ENCODE data around the gene NRM. TPM values are rescaled to one million over a fixed set of nuclear protein-coding genes. Genes with fewer than 3 reads are reported as not detected.

The NRM gene
- total and polyA plus RNA-seq, 2 of the 13 experiments (the other 11 are each of a cell fraction or from before 2014, with no cell fraction given), result 12.5 to 16.0 TPM

DNA sequence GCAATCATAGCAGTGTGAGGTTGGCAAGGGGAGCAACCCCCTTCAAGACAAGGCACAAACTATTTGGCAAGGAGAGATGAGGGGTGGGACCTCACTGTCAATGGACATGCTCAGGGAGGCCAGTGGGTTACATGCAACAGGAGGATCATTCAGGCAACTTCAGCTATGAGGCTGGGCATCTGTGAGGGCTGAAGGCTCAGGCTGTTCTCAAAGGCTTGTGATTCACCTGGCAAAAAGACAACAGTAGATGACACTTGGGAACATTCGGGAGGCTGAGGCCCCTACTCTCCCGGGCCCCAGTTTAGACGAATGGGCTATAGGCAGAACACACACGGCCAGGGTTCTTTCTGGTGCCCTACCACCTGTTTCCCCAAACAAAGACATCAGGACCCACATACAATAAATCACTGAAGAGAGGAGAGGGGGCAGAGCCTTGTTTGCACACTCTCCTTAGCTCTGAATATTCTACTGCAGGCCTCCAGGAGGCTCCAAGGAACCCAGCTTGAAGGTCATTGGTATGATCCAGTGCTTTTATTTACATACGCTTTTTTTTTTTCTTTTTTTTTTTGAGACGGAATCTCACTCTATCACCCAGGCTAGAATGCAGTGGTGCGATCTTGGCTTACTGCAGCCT, 37.3 kb upstream of the NRM start:
- ATAC-seq, result no peak; the same call in 2 of the 3 replicates
- Histone ChIP-seq H3K36me3 (replicated peaks in 1 of 2; ENCODE audit: control insufficient read depth in 1 of 2, insufficient read depth in 2 of 2, low read length in 2 of 2) (peaks cover 25 to 62% of the 10 kb centered on the region in 2 experiments), H4K20me1 (ENCODE audit: insufficient read depth, low read length) (peaks cover 28% of the 10 kb centered on the region), H3K4me1 (ENCODE audit: insufficient read depth, low read length) (peaks cover 50% of the 10 kb centered on the region), H3K4me2 (ENCODE audit: low read depth, low read length) (no peak overlapping the region), H3K9me3 (ENCODE audit: low read length) (no peaks in the 10 kb centered on the region), H3K4me3 (replicated peaks in 1 of 3; ENCODE audit: insufficient read depth in 1 of 3, low read depth in 2 of 3, low read length in 3 of 3) (no peak overlapping the region), H3K27me3 (ENCODE audit: control insufficient read depth in 1 of 2, insufficient read depth in 2 of 2, low read length in 2 of 2) (no peaks in the 10 kb centered on the region), H3K27ac (ENCODE audit: extremely low read length, insufficient read depth, low read length) (no peak overlapping the region), H3K79me2 (ENCODE audit: insufficient read depth, low read length) (peaks cover 10% of the 10 kb centered on the region), H3K9ac (ENCODE audit: insufficient read depth, low read depth, low read length) (no peak overlapping the region), H2AFZ (ENCODE audit: low read length) (no peak overlapping the region)
- no TSS peak for BruUV-seq (replicated peaks)
- ChIA-PET POLR2A (interaction anchor here (0.6 to 3.5 kb wide), 11 partner anchors 11 to 154 kb away, joined by 3 to 31 read pairs (median 3); partner anchors contain the start of genes FLOT1, IER3, MDC1 and NRM), CTCF (ENCODE audit: low intra/inter-chr PET ratio, low total read pairs) (no interaction called here)
- intact Hi-C loops (cut with micrococcal nuclease; ENCODE audit: unreplicated experiment) (no loop called here), in situ Hi-C loops (cut with HindIII; ENCODE audit: extremely low pct_ligation_motif_present, low pct_unique_long_range_greater_than_20kb) (loop anchor here (10.0 kb wide), 1 partner anchor 243 kb away; the partner anchor contains the start of gene HLA-E)
- WGBS (ENCODE audit: low lambda C conversion rate), result 85% methylated on average over 7 of the region's 7 CpGs
- no peak for FAIRE-seq
- no peak for TF ChIP-seq ZNF263 (CRISPR knock-in tag; IDR thresholded peaks at IDR 0.05)
- TF ChIP-seq HOMEZ (CRISPR knock-in tag; IDR thresholded peaks at IDR 0.05; ENCODE audit: low read depth), result no peak
- no peak for DNase-seq (ENCODE audit: low spot score)

GRCh38 chr6:30726506-30727413, 36.0 kb upstream of the NRM start:
- FAIRE-seq, result no peak
- Histone ChIP-seq H3K27ac (ENCODE audit: extremely low read length, insufficient read depth, low read length) (no peak overlapping the region), H2AFZ (ENCODE audit: low read length) (no peak overlapping the region), H3K4me2 (ENCODE audit: low read depth, low read length) (no peak overlapping the region), H3K79me2 (ENCODE audit: insufficient read depth, low read length) (peaks cover 23% of the 10 kb centered on the region), H3K4me3 (replicated peaks in 1 of 3; ENCODE audit: insufficient read depth in 1 of 3, low read depth in 2 of 3, low read length in 3 of 3) (no peak overlapping the region), H4K20me1 (ENCODE audit: insufficient read depth, low read length) (peaks cover 40% of the 10 kb centered on the region), H3K4me1 (ENCODE audit: insufficient read depth, low read length) (peaks cover 62% of the 10 kb centered on the region), H3K36me3 (replicated peaks in 1 of 2; ENCODE audit: control insufficient read depth in 1 of 2, insufficient read depth in 2 of 2, low read length in 2 of 2) (peaks cover 27 to 64% of the 10 kb centered on the region in 2 experiments), H3K27me3 (ENCODE audit: control insufficient read depth in 1 of 2, insufficient read depth in 2 of 2, low read length in 2 of 2) (no peaks in the 10 kb centered on the region), H3K9ac (ENCODE audit: insufficient read depth, low read depth, low read length) (no peak overlapping the region), H3K9me3 (ENCODE audit: low read length) (no peaks in the 10 kb centered on the region)
- in situ Hi-C loops (cut with HindIII; ENCODE audit: extremely low pct_ligation_motif_present, low pct_unique_long_range_greater_than_20kb), result loop anchor here (10.0 kb wide), 1 partner anchor 242 kb away; the partner anchor contains the start of gene HLA-E
- WGBS (ENCODE audit: low lambda C conversion rate), result 97% methylated on average over 11 of the region's 11 CpGs
- no TSS peak for BruUV-seq (replicated peaks)
- POLR2A ChIA-PET, result interaction anchor here (0.5 to 3.5 kb wide), 9 partner anchors 9 to 187 kb away, joined by 3 to 31 read pairs (median 4); partner anchors contain the start of genes FLOT1, MDC1 and VARS2
- CTCF ChIA-PET (ENCODE audit: low intra/inter-chr PET ratio, low total read pairs), result interaction anchor here (1.3 kb wide), 1 partner anchor 44 kb away, joined by 3 read pairs; no protein-coding TSS in a partner anchor
- no peak for DNase-seq (ENCODE audit: low spot score)
- intact Hi-C loops (cut with micrococcal nuclease; ENCODE audit: unreplicated experiment), result no loop called here
- ATAC-seq, result no peak
- TF ChIP-seq GTF2F1 (IDR thresholded peaks at IDR 0.05; ENCODE audit: low read length) (no peak), ZNF121 (CRISPR knock-in tag; IDR thresholded peaks at IDR 0.05) (peak; percentile 86), LCORL (IDR thresholded peaks at IDR 0.05) (no peak), LCORL (CRISPR knock-in tag; IDR thresholded peaks at IDR 0.05) (peak; percentile 29; the same call in 1 of the 2 replicates), HNRNPH1 (optimal IDR thresholded peaks at IDR 0.05; ENCODE audit: low read depth, low read length) (peak; percentile 56), POLR2AphosphoS5 (IDR thresholded peaks at IDR 0.05; ENCODE audit: low read depth, low read length) (0 out of 2 replicates have a peak, but pooled peaks have one; percentile 13), ISL2 (CRISPR knock-in tag; IDR thresholded peaks at IDR 0.05) (0 out of 2 replicates have a peak, but pooled peaks have one; percentile 11), HOXD1 (CRISPR knock-in tag; IDR thresholded peaks at IDR 0.05) (no peak), FOXK2 (IDR thresholded peaks at IDR 0.05) (no peak), RBFOX2 (IDR thresholded peaks at IDR 0.05; ENCODE audit: low read depth, low read length) (0 out of 2 replicates have a peak, but pooled peaks have one; percentile 28)
- TF ChIP-seq, protein P1, sequence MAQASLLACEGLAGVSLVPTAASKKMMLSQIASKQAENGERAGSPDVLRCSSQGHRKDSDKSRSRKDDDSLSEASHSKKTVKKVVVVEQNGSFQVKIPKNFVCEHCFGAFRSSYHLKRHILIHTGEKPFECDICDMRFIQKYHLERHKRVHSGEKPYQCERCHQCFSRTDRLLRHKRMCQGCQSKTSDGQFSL (CRISPR knock-in tag; IDR thresholded peaks at IDR 0.05), result 0 out of 2 replicates have a peak, but pooled peaks have one; percentile 25
- TF ChIP-seq, protein P2, sequence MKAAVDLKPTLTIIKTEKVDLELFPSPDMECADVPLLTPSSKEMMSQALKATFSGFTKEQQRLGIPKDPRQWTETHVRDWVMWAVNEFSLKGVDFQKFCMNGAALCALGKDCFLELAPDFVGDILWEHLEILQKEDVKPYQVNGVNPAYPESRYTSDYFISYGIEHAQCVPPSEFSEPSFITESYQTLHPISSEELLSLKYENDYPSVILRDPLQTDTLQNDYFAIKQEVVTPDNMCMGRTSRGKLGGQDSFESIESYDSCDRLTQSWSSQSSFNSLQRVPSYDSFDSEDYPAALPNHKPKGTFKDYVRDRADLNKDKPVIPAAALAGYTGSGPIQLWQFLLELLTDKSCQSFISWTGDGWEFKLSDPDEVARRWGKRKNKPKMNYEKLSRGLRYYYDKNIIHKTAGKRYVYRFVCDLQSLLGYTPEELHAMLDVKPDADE (CRISPR knock-in tag; IDR thresholded peaks at IDR 0.05), result no peak

All from HepG2 (cell line).